CD14-positive monocyte (primary cell): ENCODE results near the gene WDR64. TPM values are rescaled to one million over a fixed set of nuclear protein-coding genes. Genes with fewer than 3 reads are reported as not detected.

Experiments
- DNase-seq, 3 donors: peaks; one replicate each; pipeline ENCODE4 v3.0.0-alpha.2; 2011 to 2022
- H2AFZ ChIP-seq: 2 replicates; pipeline ENCODE4 v1.6.0; 2012; ENCODE audit warnings: mild to moderate bottlenecking, low read depth, low read length, inconsistent platforms; ENCODE audit not compliant: insufficient read depth, poor library complexity, severe bottlenecking
- H3K27ac ChIP-seq, 2 donors: 1 replicate in 1 of 2; 2 replicates in 1 of 2; pipeline ENCODE4 v1.5.1; 2012 to 2013; ENCODE audit warnings: low read length in 2 of 2, control low read depth in 1 of 2, inconsistent platforms in 1 of 2, low read depth in 1 of 2, mild to moderate bottlenecking in 1 of 2
- H3K27me3 ChIP-seq, 2 donors: one replicate each; pipeline versions ENCODE4 v1.6.0 to v1.6.1; 2011 to 2013; ENCODE audit warnings: low read length in 2 of 2; ENCODE audit not compliant: control insufficient read depth in 2 of 2, insufficient read depth in 2 of 2
- H3K36me3 ChIP-seq, 2 donors: replicated peaks in 1 of 2; 1 replicate in 1 of 2; 2 replicates in 1 of 2; pipeline versions ENCODE4 v1.5.1 to v1.6.1; 2012 to 2013; ENCODE audit warnings: low read length in 2 of 2, control low read depth in 1 of 2, inconsistent platforms in 1 of 2, mild to moderate bottlenecking in 1 of 2; ENCODE audit not compliant: insufficient read depth in 2 of 2, control insufficient read depth in 1 of 2
- H3K4me1 ChIP-seq, 2 donors: 1 replicate in 1 of 2; 2 replicates in 1 of 2; pipeline versions ENCODE4 v1.5.1 to v1.6.1; 2012 to 2013; ENCODE audit warnings: low read length in 2 of 2, control low read depth in 1 of 2, inconsistent platforms in 1 of 2, mild to moderate bottlenecking in 1 of 2, moderate library complexity in 1 of 2; ENCODE audit not compliant: insufficient read depth in 2 of 2, control insufficient read depth in 1 of 2
- H3K4me2 ChIP-seq: replicated peaks from 2 replicates; pipeline ENCODE3; 2012; ENCODE audit warnings: low read length, moderate library complexity, mild to moderate bottlenecking; ENCODE audit not compliant: poor library complexity, severe bottlenecking; ENCODE audit errors: extremely low read depth
- H3K4me3 ChIP-seq, 3 experiments: fragments of 200-600 bp in 1 of 3; sonication (generic) in 1 of 3; replicated peaks in 1 of 3; 1 replicate in 2 of 3; 2 replicates in 1 of 3; pipeline ENCODE4 v1.5.1; 2011 to 2013; ENCODE audit warnings: low read length in 3 of 3, mild to moderate bottlenecking in 3 of 3, control low read depth in 2 of 3, low read depth in 2 of 3, inconsistent platforms in 1 of 3, moderate library complexity in 1 of 3
- H3K79me2 ChIP-seq: 2 replicates; pipeline ENCODE4 v1.6.0; 2012; ENCODE audit warnings: mild to moderate bottlenecking, control low read depth, inconsistent platforms, low read length, moderate library complexity; ENCODE audit not compliant: insufficient read depth
- H3K9ac ChIP-seq: 2 replicates; pipeline ENCODE4 v1.6.0; 2017; ENCODE audit warnings: low read length, mild to moderate bottlenecking; ENCODE audit not compliant: insufficient read depth, poor library complexity, severe bottlenecking
- H3K9me3 ChIP-seq, 2 donors: replicated peaks in 1 of 2; 1 replicate in 1 of 2; 2 replicates in 1 of 2; pipeline versions ENCODE4 v1.5.1 to v1.6.1; 2012 to 2013; ENCODE audit warnings: low read length in 2 of 2, control low read depth in 1 of 2; ENCODE audit not compliant: control insufficient read depth in 1 of 2, insufficient read depth in 1 of 2
- H4K20me1 ChIP-seq: 2 replicates; pipeline ENCODE4 v1.6.0; 2012; ENCODE audit warnings: mild to moderate bottlenecking, low read length, control low read depth, moderate library complexity; ENCODE audit not compliant: insufficient read depth
- H3K27ac Mint-ChIP-seq, 7 donors: one replicate each; pipeline ENCODE4 v1.8.0; 2020; ENCODE audit warnings: mild to moderate bottlenecking in 7 of 7, mixed read lengths in 7 of 7, moderate library complexity in 6 of 7, inconsistent platforms in 2 of 7
- H3K27me3 Mint-ChIP-seq, 3 donors: one replicate each; pipeline ENCODE4 v1.8.0; 2021 to 2022; ENCODE audit warnings: low read depth in 3 of 3, mild to moderate bottlenecking in 3 of 3, mixed read lengths in 3 of 3, moderate library complexity in 3 of 3, inconsistent platforms in 1 of 3
- H3K36me3 Mint-ChIP-seq, 2 donors: one replicate each; pipeline ENCODE4 v1.8.0; 2020; ENCODE audit warnings: mixed read lengths in 2 of 2, inconsistent platforms in 1 of 2, mild to moderate bottlenecking in 1 of 2
- H3K4me1 Mint-ChIP-seq: one replicate; pipeline ENCODE4 v1.8.0; 2020; ENCODE audit warnings: mild to moderate bottlenecking, mixed read lengths
- H3K4me3 Mint-ChIP-seq, 2 donors: one replicate each; pipeline ENCODE4 v1.8.0; 2020; ENCODE audit warnings: mild to moderate bottlenecking in 2 of 2, mixed read lengths in 2 of 2, moderate library complexity in 1 of 2
- H3K9me3 Mint-ChIP-seq, 7 donors: one replicate each; pipeline ENCODE4 v1.8.0; 2020 to 2022; ENCODE audit warnings: mixed read lengths in 7 of 7, mild to moderate bottlenecking in 6 of 7, moderate library complexity in 6 of 7, inconsistent platforms in 2 of 7
- WGBS: methylation state at CpG from one replicate; pipeline ENCODE4 v1.1.5; 2013; ENCODE audit warnings: missing lambda C conversion rate; ENCODE audit not compliant: insufficient coverage; 5-methylcytosine and 5-hydroxymethylcytosine counted together
- intact Hi-C, 2 donors: fragments of 100-400 bp; cut with micrococcal nuclease; formaldehyde crosslinking; loops; one replicate each; pipeline versions ENCODE4 v1.15.0 to v1.15.1; 2023
- polyA plus RNA-seq, 3 donors: library from polyadenylated mRNA; depleted of rRNA in 1 of 3; unstranded in 2 of 3; stranded (reverse) in 1 of 3; fragments of 300-500 nt in 2 of 3; fragments of >200 nt in 1 of 3; fragmentation: Illumina TruSeq in 2 of 3; gene quantifications; 1 replicate in 2 of 3; 2 replicates in 1 of 3; pipeline ENCODE4 v1.2.3, GENCODE V29; 2012 to 2021
- TF ChIP-seq, protein P1 (sequence below): fragments of 200-600 bp; IDR thresholded peaks from one replicate; pipeline ENCODE4 v1.8.0; 2022; ENCODE audit warnings: antibody characterized with exemption, mild to moderate bottlenecking

The WDR64 gene
- polyA plus RNA-seq, 3 donors: not detected

GRCh38 chr1:241675983-241676382 is 23.9 kb downstream of the WDR64 start:
- no peak overlapping the region for H3K27ac Mint-ChIP-seq

DNA sequence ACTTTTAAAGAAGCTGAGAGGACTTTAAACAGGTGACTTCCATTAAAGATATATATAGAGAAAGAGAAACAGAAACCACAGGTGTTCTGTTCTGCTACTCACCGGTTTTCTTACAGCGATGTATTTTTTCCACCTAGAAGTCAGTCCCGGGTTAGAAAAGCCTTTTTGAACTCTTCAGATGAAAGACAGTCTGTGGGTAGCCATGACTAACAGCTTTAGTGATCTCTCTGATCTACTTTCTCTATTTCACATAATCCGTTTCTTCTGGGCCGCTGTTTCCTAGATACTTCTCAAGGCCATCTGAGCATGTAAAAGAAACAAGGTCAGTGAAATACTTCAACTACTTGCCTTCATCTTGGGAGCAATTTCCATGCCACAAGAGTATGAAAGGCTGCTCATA is 25.1 kb downstream of the WDR64 start:
- WGBS: 95% methylated on average over 3 of the region's 5 CpGs
- Histone ChIP-seq H3K27me3 (peaks cover 0 to 4% of the 10 kb centered on the region in 2 donors), H3K9ac (no peak overlapping the region), H3K4me3 (no peak overlapping the region), H3K79me2 (no peaks in the 10 kb centered on the region), H3K9me3 (no peaks in the 10 kb centered on the region), H4K20me1 (no peaks in the 10 kb centered on the region), H3K4me1 (no peaks in the 10 kb centered on the region), H3K4me2 (no peak overlapping the region), H3K36me3 (no peaks in the 10 kb centered on the region), H2AFZ (no peak overlapping the region), H3K27ac (no peak overlapping the region)
- H3K9me3 Mint-ChIP-seq: peaks cover under 1 to 8% (median 3%) of the 10 kb centered on the region in 7 donors
- H3K27me3 Mint-ChIP-seq: peaks cover 3 to 18% (median 5%) of the 10 kb centered on the region in 3 donors
- no peaks in the 10 kb centered on the region for H3K36me3 Mint-ChIP-seq
- no peak overlapping the region for H3K4me3 Mint-ChIP-seq
- no peaks in the 10 kb centered on the region for H3K4me1 Mint-ChIP-seq
- intact Hi-C loops: no loop called here
- TF ChIP-seq, protein P1, sequence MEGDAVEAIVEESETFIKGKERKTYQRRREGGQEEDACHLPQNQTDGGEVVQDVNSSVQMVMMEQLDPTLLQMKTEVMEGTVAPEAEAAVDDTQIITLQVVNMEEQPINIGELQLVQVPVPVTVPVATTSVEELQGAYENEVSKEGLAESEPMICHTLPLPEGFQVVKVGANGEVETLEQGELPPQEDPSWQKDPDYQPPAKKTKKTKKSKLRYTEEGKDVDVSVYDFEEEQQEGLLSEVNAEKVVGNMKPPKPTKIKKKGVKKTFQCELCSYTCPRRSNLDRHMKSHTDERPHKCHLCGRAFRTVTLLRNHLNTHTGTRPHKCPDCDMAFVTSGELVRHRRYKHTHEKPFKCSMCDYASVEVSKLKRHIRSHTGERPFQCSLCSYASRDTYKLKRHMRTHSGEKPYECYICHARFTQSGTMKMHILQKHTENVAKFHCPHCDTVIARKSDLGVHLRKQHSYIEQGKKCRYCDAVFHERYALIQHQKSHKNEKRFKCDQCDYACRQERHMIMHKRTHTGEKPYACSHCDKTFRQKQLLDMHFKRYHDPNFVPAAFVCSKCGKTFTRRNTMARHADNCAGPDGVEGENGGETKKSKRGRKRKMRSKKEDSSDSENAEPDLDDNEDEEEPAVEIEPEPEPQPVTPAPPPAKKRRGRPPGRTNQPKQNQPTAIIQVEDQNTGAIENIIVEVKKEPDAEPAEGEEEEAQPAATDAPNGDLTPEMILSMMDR: no peak
- DNase-seq: no peak
- H3K27ac Mint-ChIP-seq: no peak overlapping the region

More at GRCh38 chr1:241675983-241676382, 23.9 kb downstream of the WDR64 start:
- DNase-seq: no peak
- no peaks in the 10 kb centered on the region for H3K9me3 ChIP-seq
- H3K4me1 ChIP-seq: no peaks in the 10 kb centered on the region
- no peaks in the 10 kb centered on the region for H3K4me1 Mint-ChIP-seq
- H3K36me3 ChIP-seq: no peaks in the 10 kb centered on the region
- peaks cover 5 to 21% (median 7%) of the 10 kb centered on the region in 3 donors for H3K27me3 Mint-ChIP-seq
- H3K27me3 ChIP-seq: peaks cover 0 to 4% of the 10 kb centered on the region in 2 donors
- TF ChIP-seq, protein P1: no peak
- H3K79me2 ChIP-seq: no peaks in the 10 kb centered on the region
- 100% methylated on average over 2 of the region's 4 CpGs for WGBS
- H3K9ac ChIP-seq: no peak overlapping the region
- no peak overlapping the region for H3K4me2 ChIP-seq
- H3K9me3 Mint-ChIP-seq: peaks cover 1 to 6% (median 2%) of the 10 kb centered on the region in 7 donors
- intact Hi-C loops: no loop called here
- H2AFZ ChIP-seq: no peak overlapping the region
- no peaks in the 10 kb centered on the region for H3K36me3 Mint-ChIP-seq
- no peak overlapping the region for H3K27ac ChIP-seq
- H4K20me1 ChIP-seq: no peaks in the 10 kb centered on the region
- H3K4me3 ChIP-seq: no peak overlapping the region
- H3K4me3 Mint-ChIP-seq: no peak overlapping the region
